GM19035 (cell line): ENCODE measurements around the gene MS4A18.
"Not testable (repeated sequence)": the region's sequence is repeated elsewhere in the genome, so short reads cannot be mapped to it uniquely, and the experiment has no call there.

Source experiments
- ATAC-seq: cut with Tn5 transposase; IDR thresholded peaks from one replicate; pipeline ENCODE4 v1.9.1; 2021; ENCODE audit not compliant: unreplicated experiment

MS4A18 gene

GRCh38 chr11:60734279-60734678 is 9.8 kb downstream of the MS4A18 start:
- ATAC-seq = no peak

- ATAC-seq = no peak
These were observed 14.6 kb downstream of the MS4A18 start for GRCh38 chr11:60739114-60739513.

- ATAC-seq = no peak
These were observed 16.1 kb downstream of the MS4A18 start for GRCh38 chr11:60740573-60740972.

GRCh38 chr11:60741421-60741820 is 16.9 kb downstream of the MS4A18 start:
- ATAC-seq = no peak

- no peak for ATAC-seq
These were observed 18.5 kb downstream of the MS4A18 start for GRCh38 chr11:60743058-60743457.

- no peak for ATAC-seq
These were observed 19.6 kb downstream of the MS4A18 start for GRCh38 chr11:60744114-60744513.

GRCh38 chr11:60747359-60747873 is 22.9 kb downstream of the MS4A18 start:
- ATAC-seq = no peak

- ATAC-seq = no peak
These were observed 23.7 kb downstream of the MS4A18 start for GRCh38 chr11:60748225-60748624.

- ATAC-seq = no peak
These were observed 24.3 kb downstream of the MS4A18 start for GRCh38 chr11:60748821-60749220.

GRCh38 chr11:60750911-60751310 is 26.4 kb downstream of the MS4A18 start:
- ATAC-seq = no peak

GRCh38 chr11:60753309-60753708 is 28.8 kb downstream of the MS4A18 start:
- no peak for ATAC-seq

GRCh38 chr11:60754887-60755286 is 30.4 kb downstream of the MS4A18 start:
- no peak for ATAC-seq

- no peak for ATAC-seq
These were observed 31.9 kb downstream of the MS4A18 start, which contains the start of gene MS4A15 for GRCh38 chr11:60756307-60757032. TSS of gene MS4A15 (plus strand) at chr11:60756867. CDS start at chr11:60763734, 6,867 bp downstream.

- ATAC-seq = no peak
These were observed 32.8 kb downstream of the MS4A18 start for GRCh38 chr11:60757231-60757800.

GRCh38 chr11:60758671-60759070 is 34.2 kb downstream of the MS4A18 start:
- ATAC-seq = not testable (repeated sequence)

GRCh38 chr11:60759438-60760225 is 35.1 kb downstream of the MS4A18 start:
- not testable (repeated sequence) for ATAC-seq

- no peak for ATAC-seq
These were observed 37.1 kb downstream of the MS4A18 start for GRCh38 chr11:60761436-60762190.

- ATAC-seq = peak; percentile 70
These were observed 38.6 kb downstream of the MS4A18 start for GRCh38 chr11:60762851-60763691.

GRCh38 chr11:60763692-60764369 is 39.3 kb downstream of the MS4A18 start:
- ATAC-seq = peak; percentile 22
